Stromal cell of bone marrow (primary cell): ENCODE measurements around the gene RIBC2.
"Not testable (repeated sequence)": the region's sequence is repeated elsewhere in the genome, so short reads cannot be mapped to it uniquely, and the experiment has no call there.

Experiments
- DNase-seq: peaks from one replicate; pipeline ENCODE4 v3.0.0-alpha.2; 2012; ENCODE audit warnings: low read depth

RIBC2 gene, protein sequence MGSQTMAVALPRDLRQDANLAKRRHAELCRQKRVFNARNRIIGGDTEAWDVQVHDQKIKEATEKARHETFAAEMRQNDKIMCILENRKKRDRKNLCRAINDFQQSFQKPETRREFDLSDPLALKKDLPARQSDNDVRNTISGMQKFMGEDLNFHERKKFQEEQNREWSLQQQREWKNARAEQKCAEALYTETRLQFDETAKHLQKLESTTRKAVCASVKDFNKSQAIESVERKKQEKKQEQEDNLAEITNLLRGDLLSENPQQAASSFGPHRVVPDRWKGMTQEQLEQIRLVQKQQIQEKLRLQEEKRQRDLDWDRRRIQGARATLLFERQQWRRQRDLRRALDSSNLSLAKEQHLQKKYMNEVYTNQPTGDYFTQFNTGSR

DNA sequence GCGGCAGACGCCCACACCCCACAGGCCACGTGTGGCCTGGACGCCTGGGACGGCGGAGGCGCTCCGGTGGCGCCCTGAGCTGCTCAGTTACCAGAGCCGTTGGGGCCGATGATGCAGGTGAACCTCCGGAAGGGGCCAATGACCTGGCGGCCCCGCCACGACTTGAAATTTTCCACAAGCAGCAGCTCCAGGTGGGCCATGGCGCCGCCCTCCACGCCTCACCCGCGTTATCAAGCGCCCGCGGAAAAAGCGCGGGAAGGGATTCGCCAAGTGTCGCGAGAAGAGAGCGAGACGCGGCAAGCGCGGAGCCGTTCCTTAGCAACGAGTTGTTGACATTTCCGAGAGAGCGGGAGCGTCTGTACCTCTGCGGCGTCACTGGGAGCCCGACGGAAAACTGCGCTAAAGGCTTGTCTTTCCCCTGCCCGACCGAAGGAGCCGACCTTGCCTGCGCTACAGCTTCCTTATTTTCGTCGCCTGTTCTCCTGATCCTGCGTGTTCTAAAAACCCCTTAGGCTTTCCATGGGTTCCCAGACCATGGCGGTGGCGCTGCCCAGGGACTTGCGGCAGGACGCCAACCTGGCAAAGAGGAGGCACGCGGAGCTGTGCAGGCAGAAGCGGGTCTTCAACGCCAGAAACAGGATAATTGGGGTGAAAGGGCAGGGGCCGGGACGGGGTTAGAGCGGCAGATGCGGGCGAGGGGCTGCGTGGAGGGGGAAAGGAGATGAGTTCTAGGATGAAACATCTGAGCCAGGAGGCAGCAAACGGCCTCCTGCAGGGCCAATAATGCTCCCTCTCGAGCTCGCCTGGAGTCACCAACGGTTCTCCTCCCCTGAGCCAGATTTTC, at the start of gene RIBC2, which contains the start of gene SMC1B:
RIBC2 (plus strand) TSS at position 326 of the 844 bp plus-strand sequence; CDS start at position 520, 194 bp downstream.
SMC1B (minus strand) TSS at position 232 of the 844 bp plus-strand sequence; CDS start at position 200, 32 bp downstream.
- peak; percentile 55 for DNase-seq

GRCh38 chr22:45366713-45367112, 46.8 kb upstream of the RIBC2 start:
- no peak for DNase-seq

GRCh38 chr22:45373592-45373991, 39.9 kb upstream of the RIBC2 start:
- DNase-seq = not testable (repeated sequence)

GRCh38 chr22:45376009-45376408, 37.5 kb upstream of the RIBC2 start:
- no peak for DNase-seq

DNA sequence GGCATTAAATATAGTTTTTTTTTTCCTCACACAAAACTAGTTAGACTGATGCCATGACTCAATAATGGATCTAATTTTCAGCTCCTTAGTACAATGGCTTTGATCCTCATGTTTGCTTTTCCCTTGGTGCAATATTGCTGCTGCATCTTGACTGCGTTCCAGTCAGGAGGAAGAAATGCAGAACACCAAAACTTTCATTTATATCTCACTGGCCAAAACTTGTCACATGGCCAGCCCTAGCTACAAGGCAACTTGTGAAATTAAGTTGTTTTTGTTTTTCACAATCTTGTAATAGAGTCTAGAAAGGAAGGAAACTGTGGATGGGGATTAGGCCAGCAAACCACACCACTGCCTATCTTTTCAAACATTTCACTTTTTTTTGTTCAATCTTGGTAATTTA, 36.8 kb upstream of the RIBC2 start:
- no peak for DNase-seq

DNA sequence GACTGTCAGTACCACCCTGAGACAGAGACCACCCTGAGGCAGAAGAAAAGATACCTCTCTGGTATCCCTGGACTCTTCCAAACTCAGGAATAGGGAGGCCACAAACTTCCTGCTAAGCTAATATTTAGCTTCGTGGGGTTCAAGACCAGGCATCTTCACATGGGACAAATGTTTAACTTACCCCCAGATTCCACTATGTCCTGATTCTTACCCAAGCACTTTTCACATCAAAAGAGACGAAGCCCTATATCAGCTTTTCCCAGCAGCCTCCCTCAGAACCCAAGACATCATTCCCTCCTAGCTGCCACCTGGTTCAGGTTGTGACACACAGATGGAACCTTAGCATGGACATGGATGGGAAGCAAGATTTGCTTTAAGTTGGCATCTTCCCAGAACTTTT, 32.1 kb upstream of the RIBC2 start:
- no peak for DNase-seq

- DNase-seq = no peak
Measured at GRCh38 chr22:45389546-45389945, 23.9 kb upstream of the RIBC2 start.

- DNase-seq = no peak
Measured at GRCh38 chr22:45397806-45398205, 15.7 kb upstream of the RIBC2 start.

GRCh38 chr22:45398214-45398613, 15.3 kb upstream of the RIBC2 start:
- no peak for DNase-seq

DNA sequence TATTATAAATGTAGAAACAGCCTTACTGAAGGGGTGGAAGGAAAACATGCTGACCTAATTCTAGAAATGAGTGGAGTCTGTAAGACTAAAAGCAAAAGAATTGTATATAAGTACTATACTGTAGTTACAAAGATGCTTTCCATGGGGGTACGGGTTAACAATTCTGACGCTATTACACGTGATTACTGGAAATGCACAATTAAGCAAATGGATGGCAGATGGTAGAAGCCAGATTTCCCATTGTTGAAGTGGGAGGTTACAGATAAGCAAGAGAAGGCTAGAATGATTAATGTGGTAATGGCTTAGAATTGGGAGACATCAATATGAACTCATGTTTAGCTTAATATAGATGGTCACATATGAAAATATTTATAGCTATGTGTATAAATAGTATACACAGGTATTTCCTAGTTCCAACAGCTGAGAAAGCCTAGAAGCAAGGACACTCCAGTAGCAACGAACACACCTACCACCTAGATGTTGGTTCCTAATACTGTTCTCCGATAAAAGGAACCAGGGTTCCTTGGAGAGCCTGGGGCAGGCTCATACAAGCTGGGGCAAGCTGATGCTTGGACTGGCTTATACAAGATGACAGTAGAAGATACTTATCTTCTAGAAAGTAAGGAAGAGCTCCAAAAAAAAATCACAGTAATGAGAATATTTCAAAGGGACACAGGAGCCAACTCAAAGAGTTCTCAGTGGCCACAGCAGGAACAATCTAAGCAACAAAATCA, 13.6 kb upstream of the RIBC2 start:
- DNase-seq = no peak

DNA sequence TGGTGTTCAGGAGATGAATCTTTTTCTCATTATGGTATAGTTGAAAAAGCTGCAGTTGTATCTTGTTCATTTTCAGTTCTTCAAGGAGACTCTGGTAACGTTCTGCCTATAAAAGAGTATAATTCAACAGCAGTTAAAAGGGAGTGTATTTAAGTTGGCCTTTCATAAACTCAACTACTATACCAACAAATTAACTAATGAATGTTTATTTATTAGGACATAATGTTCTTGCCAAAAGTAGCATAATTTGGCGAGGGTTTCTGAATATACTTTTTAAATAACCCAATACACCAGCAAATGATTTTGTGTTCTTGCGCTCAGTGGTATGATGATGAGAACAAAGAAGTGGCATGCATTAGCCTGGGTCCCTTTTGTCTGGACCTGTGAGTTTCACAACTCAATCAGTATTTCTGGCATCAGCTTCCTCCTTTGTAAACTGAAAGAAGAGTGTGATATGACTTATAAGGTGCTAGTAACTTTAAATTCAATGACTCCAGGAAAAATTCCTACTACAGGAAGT, 11.0 kb upstream of the RIBC2 start:
- no peak for DNase-seq

GRCh38 chr22:45407793-45408192, 5.7 kb upstream of the RIBC2 start:
- DNase-seq = no peak

GRCh38 chr22:45413013-45413367, 503 bp upstream of the RIBC2 start:
- DNase-seq = no peak

GRCh38 chr22:45418056-45418769, 4.7 kb downstream of the RIBC2 start:
- no peak for DNase-seq

- no peak for DNase-seq
Measured at GRCh38 chr22:45418770-45419138, 5.3 kb downstream of the RIBC2 start.

DNA sequence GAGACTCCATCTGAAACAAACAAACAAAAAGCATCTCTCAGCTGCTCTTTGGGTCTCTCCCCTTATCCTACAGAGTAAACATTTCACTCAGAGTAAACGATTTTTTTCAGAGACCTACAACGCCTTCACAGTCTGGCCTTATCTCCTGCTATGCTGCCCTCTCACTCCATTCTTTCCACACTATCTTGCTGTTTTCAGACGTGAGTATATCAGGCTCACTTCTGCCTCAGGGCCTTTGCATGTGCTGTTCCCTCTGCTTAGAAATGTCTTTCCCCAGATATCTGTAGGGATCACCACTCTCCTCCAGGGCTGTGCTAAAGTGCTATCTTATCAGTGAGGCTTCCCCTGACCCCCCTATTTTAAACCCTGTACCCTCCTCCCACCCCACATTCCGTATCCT, 6.5 kb downstream of the RIBC2 start:
- no peak for DNase-seq

- no peak for DNase-seq
Measured at GRCh38 chr22:45420539-45420938, 7.0 kb downstream of the RIBC2 start.

DNA sequence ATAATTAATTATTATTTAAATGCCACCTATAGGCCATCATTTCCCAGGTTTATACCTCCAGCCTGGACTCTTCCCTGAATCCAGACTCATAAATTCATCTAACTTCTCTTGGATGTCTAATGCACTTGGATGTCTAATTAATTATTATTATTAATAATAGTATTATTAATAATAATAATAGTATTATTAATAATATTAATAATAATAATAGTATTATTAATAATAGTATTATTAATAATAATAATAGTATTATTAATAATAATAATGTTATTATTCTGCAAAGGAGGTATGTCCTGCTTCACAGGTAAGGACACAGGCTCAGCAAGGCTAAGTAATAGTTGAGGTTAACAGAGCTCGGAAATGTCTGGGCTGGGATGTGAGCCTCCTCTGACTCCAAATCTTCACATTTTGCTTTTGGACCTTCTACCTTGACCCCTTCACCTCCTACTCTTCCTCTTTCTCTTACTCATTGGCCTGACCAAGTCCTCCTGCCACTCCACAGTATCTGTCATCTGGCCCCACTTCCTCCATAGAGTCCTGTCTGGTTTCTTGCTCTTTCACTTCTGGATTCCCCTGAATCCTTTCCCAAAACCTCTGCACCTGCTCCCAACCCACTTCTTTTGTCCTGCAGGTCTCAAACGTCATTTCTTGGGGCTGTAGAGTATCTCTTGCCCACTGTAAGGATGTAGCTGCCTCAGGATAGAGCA, 8.0 kb downstream of the RIBC2 start:
- DNase-seq = no peak

GRCh38 chr22:45422237-45422983, 8.9 kb downstream of the RIBC2 start:
- no peak for DNase-seq

GRCh38 chr22:45423524-45423923, 10.0 kb downstream of the RIBC2 start:
- DNase-seq = no peak
